NCI-H1694 treated with DMSO at 0.1 percent for 48 hours (cell line): ENCODE data around the gene E4F1.
"Not testable (repeated sequence)": the region's sequence is repeated elsewhere in the genome, so short reads cannot be mapped to it uniquely, and the experiment has no call there.

ENCODE experiments used
- DNase-seq: peaks from one replicate; lab custom pipeline; 2025; lab: John Stamatoyannopoulos, UW

Gene E4F1

GRCh38 chr16:2189252-2189893 is 34.0 kb upstream of the E4F1 start:
- no peak for DNase-seq

- no peak for DNase-seq
These were observed 33.3 kb upstream of the E4F1 start for GRCh38 chr16:2190002-2190658.

GRCh38 chr16:2190659-2191445 is 32.5 kb upstream of the E4F1 start:
- DNase-seq: no peak

- DNase-seq: no peak
These were observed 32.0 kb upstream of the E4F1 start for GRCh38 chr16:2191446-2191706.

GRCh38 chr16:2194166-2194834 is 29.1 kb upstream of the E4F1 start:
- no peak for DNase-seq

GRCh38 chr16:2194852-2195321 is 28.5 kb upstream of the E4F1 start:
- DNase-seq: peak; percentile 16

- DNase-seq: no peak
These were observed 27.8 kb upstream of the E4F1 start for GRCh38 chr16:2195322-2196161.

- no peak for DNase-seq
These were observed 27.0 kb upstream of the E4F1 start, which contains the start of gene CASKIN1 for GRCh38 chr16:2196162-2196980. CASKIN1 (minus strand) TSS chr16:2196605; CDS start chr16:2196432, 173 bp downstream.

GRCh38 chr16:2196981-2197511 is 26.3 kb upstream of the E4F1 start:
- DNase-seq: no peak

- no peak for DNase-seq
These were observed 25.6 kb upstream of the E4F1 start for GRCh38 chr16:2197765-2198164.

- no peak for DNase-seq
These were observed 25.1 kb upstream of the E4F1 start for GRCh38 chr16:2198283-2198682.

GRCh38 chr16:2199095-2199494 is 24.3 kb upstream of the E4F1 start:
- DNase-seq: no peak

GRCh38 chr16:2199621-2200139 is 23.7 kb upstream of the E4F1 start:
- DNase-seq: no peak

- DNase-seq: no peak
These were observed 23.1 kb upstream of the E4F1 start for GRCh38 chr16:2200313-2200712.

GRCh38 chr16:2203119-2203688 is 20.2 kb upstream of the E4F1 start:
- not testable (repeated sequence) for DNase-seq

GRCh38 chr16:2204416-2205103 is 18.8 kb upstream of the E4F1 start:
- no peak for DNase-seq

- DNase-seq: peak; percentile 69
These were observed 18.1 kb upstream of the E4F1 start, which contains the start of gene MLST8 for GRCh38 chr16:2205104-2205966. MLST8 (plus strand) TSS chr16:2205454; CDS start chr16:2206086, 632 bp downstream.

- DNase-seq: no peak
These were observed 17.5 kb upstream of the E4F1 start for GRCh38 chr16:2205967-2206313.
